AG04449 (cell line): Measurements from ENCODE around the gene TASP1.

Source experiments
- CTCF ChIA-PET: fragments of 350-600 bp; formaldehyde crosslinking; extraction: SDS; loops from one replicate; lab custom pipeline; 2021; ENCODE audit warnings: antibody characterized with exemption; lab: Yijun Ruan, JAX
- POLR2A ChIA-PET: fragments of 400-600, 350-600 bp; formaldehyde crosslinking; extraction: SDS; loops from one replicate; lab custom pipeline; 2020; ENCODE audit warnings: antibody characterized with exemption, inconsistent platforms; lab: Yijun Ruan, JAX
- DNase-seq: peaks from one replicate; pipeline ENCODE4 v3.0.0-alpha.2; 2010; ENCODE audit warnings: low read depth, low spot score
- H3K4me3 ChIP-seq: 2 replicates; pipeline ENCODE4 v1.5.1; 2011; ENCODE audit warnings: low read depth, mild to moderate bottlenecking, control low read depth, low read length
- TF ChIP-seq, protein P1 (sequence below): IDR thresholded peaks from one replicate; pipeline ENCODE4 v1.5.1; 2011; ENCODE audit warnings: mild to moderate bottlenecking, moderate library complexity, low read length, control low read depth, inconsistent platforms; ENCODE audit not compliant: insufficient read depth; ENCODE audit errors: missing control alignments

Gene TASP1

GRCh38 chr20:13397300-13397724, 241.4 kb downstream of the TASP1 start:
- CTCF ChIA-PET, result no interaction called here
- TF ChIP-seq, protein P1, sequence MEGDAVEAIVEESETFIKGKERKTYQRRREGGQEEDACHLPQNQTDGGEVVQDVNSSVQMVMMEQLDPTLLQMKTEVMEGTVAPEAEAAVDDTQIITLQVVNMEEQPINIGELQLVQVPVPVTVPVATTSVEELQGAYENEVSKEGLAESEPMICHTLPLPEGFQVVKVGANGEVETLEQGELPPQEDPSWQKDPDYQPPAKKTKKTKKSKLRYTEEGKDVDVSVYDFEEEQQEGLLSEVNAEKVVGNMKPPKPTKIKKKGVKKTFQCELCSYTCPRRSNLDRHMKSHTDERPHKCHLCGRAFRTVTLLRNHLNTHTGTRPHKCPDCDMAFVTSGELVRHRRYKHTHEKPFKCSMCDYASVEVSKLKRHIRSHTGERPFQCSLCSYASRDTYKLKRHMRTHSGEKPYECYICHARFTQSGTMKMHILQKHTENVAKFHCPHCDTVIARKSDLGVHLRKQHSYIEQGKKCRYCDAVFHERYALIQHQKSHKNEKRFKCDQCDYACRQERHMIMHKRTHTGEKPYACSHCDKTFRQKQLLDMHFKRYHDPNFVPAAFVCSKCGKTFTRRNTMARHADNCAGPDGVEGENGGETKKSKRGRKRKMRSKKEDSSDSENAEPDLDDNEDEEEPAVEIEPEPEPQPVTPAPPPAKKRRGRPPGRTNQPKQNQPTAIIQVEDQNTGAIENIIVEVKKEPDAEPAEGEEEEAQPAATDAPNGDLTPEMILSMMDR, result no peak
- no peak overlapping the region for H3K4me3 ChIP-seq

GRCh38 chr20:13396826-13397225, 241.9 kb downstream of the TASP1 start:
- ChIA-PET POLR2A (no interaction called here), CTCF (interaction anchor here (3.2 kb wide), 1 partner anchor 150 kb away, joined by 19 read pairs; no protein-coding TSS in a partner anchor)
- DNase-seq, result no peak
- TF ChIP-seq, protein P1, result no peak
- H3K4me3 ChIP-seq, result no peak overlapping the region

More at GRCh38 chr20:13397300-13397724, 241.4 kb downstream of the TASP1 start:
- DNase-seq, result peak; percentile 55
- POLR2A ChIA-PET, result no interaction called here

- POLR2A ChIA-PET, result interaction anchor here (1.0 kb wide), 1 partner anchor 47 kb away, joined by 5 read pairs; no protein-coding TSS in a partner anchor
- no peak overlapping the region for H3K4me3 ChIP-seq
- TF ChIP-seq, protein P1, result no peak
- peak; percentile 75 for DNase-seq
- CTCF ChIA-PET, result interaction anchor here (1.2 to 3.2 kb wide), 4 partner anchors 10 to 393 kb away, joined by 3 to 19 read pairs (median 4); no protein-coding TSS in a partner anchor
These were observed 242.7 kb downstream of the TASP1 start for GRCh38 chr20:13396022-13396421.

DNA sequence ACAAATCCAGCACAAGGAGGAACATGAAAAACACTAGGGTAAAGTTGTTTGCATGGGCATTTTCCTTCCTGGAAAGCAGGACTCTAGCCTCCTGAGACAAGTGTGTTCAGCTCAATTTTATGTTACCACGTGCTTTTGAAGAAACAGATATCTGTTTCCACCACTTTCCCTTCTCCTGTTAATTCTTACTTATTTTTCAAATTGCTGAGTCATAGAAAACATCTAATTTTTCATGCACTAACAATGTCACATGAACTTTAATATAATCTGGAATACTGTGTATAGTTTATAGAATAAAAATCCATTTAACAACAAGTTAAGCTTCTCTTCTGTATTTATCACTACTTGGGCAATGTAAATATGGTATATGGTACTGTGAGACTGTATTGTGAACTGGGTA, 243.5 kb downstream of the TASP1 start:
- TF ChIP-seq, protein P1, result no peak
- DNase-seq, result no peak
- ChIA-PET CTCF (interaction anchor here (0.7 to 3.2 kb wide), 5 partner anchors 9 to 393 kb away, joined by 3 to 19 read pairs (median 3); no protein-coding TSS in a partner anchor), POLR2A (interaction anchor here (0.7 kb wide), 1 partner anchor 165 kb away, joined by 5 read pairs; no protein-coding TSS in a partner anchor)
- H3K4me3 ChIP-seq, result no peak overlapping the region

DNA sequence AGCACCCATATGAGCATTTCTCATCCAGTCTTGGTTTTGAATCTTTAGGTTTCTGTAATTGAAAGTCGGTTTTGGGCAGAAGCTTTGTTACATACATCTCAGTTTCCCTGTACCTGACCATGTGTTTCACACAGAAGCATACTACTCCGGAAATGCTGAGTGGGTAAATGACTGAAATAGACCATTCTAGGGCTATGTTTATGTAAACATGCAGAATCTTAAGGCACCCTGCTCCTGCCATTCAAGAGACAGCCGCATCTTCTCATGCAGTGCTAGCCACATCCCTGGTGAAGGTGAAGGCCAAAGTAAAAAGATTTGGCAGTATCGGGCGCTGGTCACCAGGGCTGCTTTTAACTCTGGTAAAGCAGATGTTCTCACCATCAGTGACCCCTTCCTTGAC, 246.3 kb downstream of the TASP1 start:
- ChIA-PET POLR2A (no interaction called here), CTCF (no interaction called here)
- no peak for DNase-seq

DNA sequence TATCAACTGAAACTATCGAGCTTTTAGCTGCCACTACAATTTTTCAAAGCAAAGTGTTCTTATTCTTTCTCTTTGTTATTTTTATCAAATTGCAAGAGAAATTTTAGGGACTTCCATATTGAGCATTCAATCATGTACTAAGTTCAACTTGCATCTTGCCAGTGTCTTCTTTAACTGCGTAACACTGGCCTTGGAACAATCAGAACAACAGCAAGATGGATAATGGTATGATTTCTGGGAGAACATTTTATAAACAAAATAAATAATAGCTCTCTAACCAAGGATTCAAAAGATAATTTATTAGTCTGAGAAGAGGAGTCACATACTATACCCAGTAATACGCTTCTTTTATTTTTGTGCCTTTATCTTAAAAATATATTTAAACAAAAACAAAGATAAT, 249.6 kb downstream of the TASP1 start:
- POLR2A ChIA-PET, result no interaction called here

More for the DNA sequence above, 246.3 kb downstream of the TASP1 start:
- TF ChIP-seq, protein P1, result no peak
- no peak overlapping the region for H3K4me3 ChIP-seq

More for the DNA sequence above, 249.6 kb downstream of the TASP1 start:
- no peak overlapping the region for H3K4me3 ChIP-seq
- CTCF ChIA-PET, result no interaction called here
- no peak for DNase-seq
- TF ChIP-seq, protein P1, result no peak
